A549 (cell line): Measurements from ENCODE around the gene NID2. TPM values are rescaled to one million over a fixed set of nuclear protein-coding genes. Genes with fewer than 3 reads are reported as not detected.

Source experiments
- ATAC-seq, 2 experiments: fragments of 200-7000 bp in 1 of 2; fragments of >200 bp in 1 of 2; cut with Nextera tagmentation in 1 of 2; cut with Tn5 transposase in 1 of 2; 3 replicates each; pipeline versions ENCODE4 v1.8.0 to v1.9.1; 2018 to 2020; ENCODE audit warnings: mild to moderate bottlenecking in 1 of 2, moderate library complexity in 1 of 2
- CTCF ChIA-PET: fragments of 300-600 bp; sonication (Branson Sonifier 250); formaldehyde crosslinking; extraction: SDS; loops from one replicate; lab custom pipeline; 2021; ENCODE audit warnings: antibody characterized with exemption, inconsistent platforms; lab: Yijun Ruan, JAX
- POLR2A ChIA-PET: fragments of 350-600 bp; formaldehyde crosslinking; extraction: SDS; loops from one replicate; lab custom pipeline; 2021; ENCODE audit warnings: antibody characterized with exemption, inconsistent platforms; lab: Yijun Ruan, JAX
- DNase-seq, 2 experiments: peaks; one replicate each; pipeline versions ENCODE4 v3.0.0 to v3.0.0-alpha.2; 2011 to 2016; ENCODE audit warnings: low read depth in 1 of 2, low spot score in 1 of 2
- FAIRE-seq: peaks from 2 replicates; lab custom pipeline; 2011; peaks lifted over from hg19 to GRCh38; lab: Jason Lieb, UNC
- H3K27ac ChIP-seq, 2 experiments: fragments of >200 bp; sonication (Bioruptor Twin); formaldehyde crosslinking; 3 replicates each; pipeline ENCODE4 v1.5.1; 2016 to 2017
- H3K4me1 ChIP-seq: fragments of >200 bp; sonication (Bioruptor Twin); formaldehyde crosslinking; 3 replicates; pipeline ENCODE4 v1.6.1; 2016
- H3K4me2 ChIP-seq: fragments of >200 bp; sonication (Bioruptor Twin); formaldehyde crosslinking; 3 replicates; pipeline ENCODE4 v1.6.1; 2016
- H3K4me3 ChIP-seq: fragments of >200 bp; sonication (Bioruptor Twin); formaldehyde crosslinking; 3 replicates; pipeline ENCODE4 v1.5.1; 2016
- H3K9me3 ChIP-seq: fragments of >200 bp; sonication (Bioruptor Twin); formaldehyde crosslinking; 3 replicates; pipeline ENCODE4 v1.6.1; 2016
- BHLHE40 ChIP-seq: IDR thresholded peaks from 2 replicates; pipeline ENCODE4 v1.6.1; 2012; ENCODE audit warnings: low read depth, low read length, inconsistent platforms
- CBX8 ChIP-seq: fragments of 200-600 bp; sonication (generic); IDR thresholded peaks from 2 replicates; pipeline ENCODE4 v1.6.1; 2016
- CEBPB ChIP-seq, 2 experiments: fragments of >200 bp in 1 of 2; sonication (Bioruptor Twin) in 1 of 2; formaldehyde crosslinking in 1 of 2; IDR thresholded peaks; 2 replicates each; pipeline ENCODE4 v1.6.1; 2012 to 2016
- CHD4 ChIP-seq: fragments of 200-600 bp; sonication (generic); IDR thresholded peaks from 2 replicates; pipeline ENCODE4 v1.6.1; 2016; ENCODE audit warnings: antibody characterized with exemption, mild to moderate bottlenecking, borderline replicate concordance
- CTCF ChIP-seq: fragments of >200 bp; sonication (Bioruptor Twin); formaldehyde crosslinking; IDR thresholded peaks from 3 replicates; pipeline ENCODE4 v1.5.1; 2016
- E2F6 ChIP-seq: IDR thresholded peaks from 2 replicates; pipeline ENCODE4 v1.6.1; 2012; ENCODE audit warnings: low read depth, borderline replicate concordance
- ESRRA ChIP-seq: fragments of 150-350 bp; IDR thresholded peaks from 2 replicates; pipeline ENCODE4 v1.6.1; 2014; ENCODE audit warnings: mild to moderate bottlenecking, low read length, borderline replicate concordance
- FOSL2 ChIP-seq, 2 experiments: fragments of 450-650 bp in 1 of 2; fragments of >200 bp in 1 of 2; sonication (Bioruptor Twin) in 1 of 2; formaldehyde crosslinking; IDR thresholded peaks; 2 replicates each; pipeline versions ENCODE4 v1.5.0 to v1.6.1; 2016 to 2020; ENCODE audit warnings: mild to moderate bottlenecking in 1 of 2, moderate library complexity in 1 of 2
- GATA3 ChIP-seq: IDR thresholded peaks from 2 replicates; pipeline ENCODE4 v1.6.1; 2012; ENCODE audit warnings: borderline replicate concordance
- HDAC2 ChIP-seq: fragments of 200-600 bp; sonication (generic); IDR thresholded peaks from 2 replicates; pipeline ENCODE4 v1.6.1; 2016
- HES2 ChIP-seq: fragments of >200 bp; sonication (Bioruptor Twin); formaldehyde crosslinking; IDR thresholded peaks from 2 replicates; pipeline ENCODE4 v1.6.1; 2016
- HEYL ChIP-seq: fragments of 250-450 bp; sonication (Bioruptor Pico); IDR thresholded peaks from 2 replicates; pipeline ENCODE4 v1.8.0; 2021; ENCODE audit warnings: mild to moderate bottlenecking, moderate library complexity
- HOXB13 ChIP-seq: fragments of 250-450 bp; sonication (Bioruptor Pico); IDR thresholded peaks from 2 replicates; pipeline ENCODE4 v1.5.0; 2020; ENCODE audit warnings: low read depth, mild to moderate bottlenecking, moderate library complexity
- HOXB5 ChIP-seq: fragments of 250-450 bp; sonication (Bioruptor Pico); IDR thresholded peaks from 2 replicates; pipeline ENCODE4 v1.5.0; 2020; ENCODE audit warnings: mild to moderate bottlenecking, moderate library complexity
- JUN ChIP-seq, 2 experiments: fragments of >200 bp; sonication (Bioruptor Twin); formaldehyde crosslinking; IDR thresholded peaks; 2 replicates in 1 of 2; 3 replicates in 1 of 2; pipeline ENCODE4 v1.6.1; 2016 to 2017
- KDM1A ChIP-seq: fragments of 200-600 bp; sonication (generic); IDR thresholded peaks from 2 replicates; pipeline ENCODE4 v1.6.1; 2016; ENCODE audit warnings: low read depth, mild to moderate bottlenecking
- KDM5A ChIP-seq: fragments of 200-600 bp; sonication (generic); IDR thresholded peaks from 2 replicates; pipeline ENCODE4 v1.6.1; 2016; ENCODE audit warnings: antibody characterized with exemption, mild to moderate bottlenecking
- MAZ ChIP-seq: fragments of 150-350 bp; IDR thresholded peaks from 2 replicates; pipeline ENCODE4 v1.6.1; 2014; ENCODE audit warnings: antibody characterized with exemption, low read depth, low read length, borderline replicate concordance
- NR3C1 ChIP-seq: fragments of >200 bp; sonication (Bioruptor Twin); formaldehyde crosslinking; IDR thresholded peaks from 3 replicates; pipeline ENCODE4 v1.6.1; 2017
- PHF8 ChIP-seq: fragments of 200-600 bp; sonication (generic); IDR thresholded peaks from 2 replicates; pipeline ENCODE4 v1.6.1; 2016; ENCODE audit warnings: low read depth, mild to moderate bottlenecking, antibody characterized with exemption, moderate library complexity, borderline replicate concordance
- POLR2A ChIP-seq: IDR thresholded peaks from 2 replicates; pipeline ENCODE4 v1.6.1; 2012; ENCODE audit warnings: mild to moderate bottlenecking, low read length
- RAD21 ChIP-seq, 2 experiments: fragments of >200 bp in 1 of 2; sonication (Bioruptor Twin) in 1 of 2; formaldehyde crosslinking in 1 of 2; IDR thresholded peaks in 1 of 2; conservative IDR thresholded peaks in 1 of 2; 2 replicates in 1 of 2; 3 replicates in 1 of 2; pipeline ENCODE4 v1.6.1; 2012 to 2018; ENCODE audit warnings: inconsistent platforms in 1 of 2
- RARB ChIP-seq: fragments of 250-450 bp; sonication (Bioruptor Pico); IDR thresholded peaks from 2 replicates; pipeline ENCODE4 v1.8.0; 2021; ENCODE audit warnings: mild to moderate bottlenecking, moderate library complexity
- REST ChIP-seq: fragments of 200-600 bp; sonication (generic); IDR thresholded peaks from 2 replicates; pipeline ENCODE4 v1.6.1; 2016; ENCODE audit warnings: antibody characterized with exemption, mild to moderate bottlenecking, moderate library complexity
- RNF2 ChIP-seq: fragments of 200-600 bp; sonication (generic); IDR thresholded peaks from 2 replicates; pipeline ENCODE4 v1.6.1; 2016; ENCODE audit warnings: low read depth, mild to moderate bottlenecking, antibody characterized with exemption, moderate library complexity, borderline replicate concordance
- SMC3 ChIP-seq: fragments of >200 bp; sonication (Bioruptor Twin); formaldehyde crosslinking; IDR thresholded peaks from 3 replicates; pipeline ENCODE4 v1.6.1; 2018; ENCODE audit warnings: inconsistent platforms
- USF2 ChIP-seq: fragments of 450-650 bp; IDR thresholded peaks from 2 replicates; pipeline ENCODE4 v1.6.1; 2014; ENCODE audit warnings: antibody characterized with exemption
- ZFP36 ChIP-seq: fragments of 450-650 bp; IDR thresholded peaks from 2 replicates; pipeline ENCODE4 v1.6.1; 2014; ENCODE audit warnings: borderline replicate concordance; ENCODE audit not compliant: partially characterized antibody
- WGBS: methylation state at CpG from one replicate; pipeline ENCODE4 v1.1.6; 2017; ENCODE audit errors: missing lambda C conversion rate; 5-methylcytosine and 5-hydroxymethylcytosine counted together
- polyA plus RNA-seq, 4 experiments: library from polyadenylated mRNA; depleted of rRNA in 3 of 4; stranded (reverse); fragments of >200 nt; fragmentation: RNase III in 1 of 4; extraction: RNeasy Plus Mini Kit Qiagen cat#74134 plus additional on column Dnase treatment in 1 of 4; gene quantifications; 2 replicates in 3 of 4; 3 replicates in 1 of 4; pipeline ENCODE4 v1.2.3, GENCODE V29; 2011 to 2017

NID2 gene
- polyA plus RNA-seq, 2 of the 4 experiments (the other 2 are of a cell fraction): 7.3 to 20.6 TPM

GRCh38 chr14:52061890-52062289, 7.0 kb downstream of the NID2 start:
- Histone ChIP-seq H3K4me1 (no peaks in the 10 kb centered on the region), H3K9me3 (no peaks in the 10 kb centered on the region), H3K4me3 (no peak overlapping the region)
- ChIA-PET CTCF (interaction anchor here (1.3 to 1.5 kb wide), 3 partner anchors 13 to 69 kb away, joined by 3 to 4 read pairs (median 3); no protein-coding TSS in a partner anchor), POLR2A (no interaction called here)
- no peak for FAIRE-seq
- DNase-seq: no peak
- no peak for TF ChIP-seq RNF2
- TF ChIP-seq REST: no peak
- TF ChIP-seq CEBPB (IDR thresholded peaks at IDR 0.05): no peak
- TF ChIP-seq MAZ: no peak
- no peak for TF ChIP-seq NR3C1
- TF ChIP-seq CHD4: no peak
- no peak for TF ChIP-seq SMC3
- no peak for TF ChIP-seq CTCF
- TF ChIP-seq GATA3: no peak
- TF ChIP-seq FOSL2 (IDR thresholded peaks at IDR 0.05): no peak
- no peak for TF ChIP-seq FOSL2 (CRISPR knock-in tag; IDR thresholded peaks at IDR 0.05)
- TF ChIP-seq BHLHE40: no peak
- TF ChIP-seq, all 56 proteins: peak for 0
- WGBS: 12% methylated on average over 1 of the region's 1 CpG
- no peak overlapping the region for H3K4me2 ChIP-seq
- no peak for ATAC-seq
- H3K27ac ChIP-seq: no peak overlapping the region

GRCh38 chr14:52061390-52061789, 7.5 kb downstream of the NID2 start:
- ATAC-seq (no peak), FAIRE-seq (no peak), DNase-seq (no peak)
- 36% methylated on average over 5 of the region's 5 CpGs for WGBS
- no peaks in the 10 kb centered on the region for H3K9me3 ChIP-seq
- TF ChIP-seq JUN (IDR thresholded peaks at IDR 0.05) (no peak), HES2 (no peak), CHD4 (no peak), HEYL (no peak), RAD21 (conservative IDR thresholded peaks at IDR 0.05 in 1 of 2, IDR thresholded peaks at IDR 0.05 in 1 of 2) (no peak), HDAC2 (no peak), KDM5A (no peak), ESRRA (no peak), HOXB5 (CRISPR knock-in tag) (no peak)
- no peaks in the 10 kb centered on the region for H3K4me1 ChIP-seq
- no peak overlapping the region for H3K4me2 ChIP-seq
- ChIA-PET POLR2A (no interaction called here), CTCF (interaction anchor here (1.5 kb wide), 1 partner anchor 13 kb away, joined by 4 read pairs; no protein-coding TSS in a partner anchor)
- no peak overlapping the region for H3K4me3 ChIP-seq
- no peak overlapping the region for H3K27ac ChIP-seq

GRCh38 chr14:52060080-52060479, 8.8 kb downstream of the NID2 start:
- no peak overlapping the region for H3K4me2 ChIP-seq
- no peak for FAIRE-seq
- 40% methylated on average over 6 of the region's 6 CpGs for WGBS
- no peak for TF ChIP-seq CHD4
- TF ChIP-seq NR3C1: no peak
- TF ChIP-seq USF2: no peak
- TF ChIP-seq E2F6: no peak
- TF ChIP-seq POLR2A: no peak
- TF ChIP-seq ZFP36: no peak
- TF ChIP-seq CBX8: no peak
- no peak for TF ChIP-seq FOSL2 (IDR thresholded peaks at IDR 0.05)
- TF ChIP-seq FOSL2 (CRISPR knock-in tag; IDR thresholded peaks at IDR 0.05): no peak
- TF ChIP-seq PHF8: no peak
- no peak for TF ChIP-seq ESRRA
- no peak for TF ChIP-seq CEBPB (IDR thresholded peaks at IDR 0.05)
- no peak for TF ChIP-seq HOXB13
- TF ChIP-seq RARB (CRISPR knock-in tag): no peak
- no peak for TF ChIP-seq KDM1A
- no peak for TF ChIP-seq HEYL
- TF ChIP-seq, all 56 proteins: peak for 0
- no peak overlapping the region for H3K27ac ChIP-seq
- DNase-seq (no peak), ATAC-seq (no peak)
- no peak overlapping the region for H3K4me3 ChIP-seq
- no peaks in the 10 kb centered on the region for H3K9me3 ChIP-seq
- ChIA-PET POLR2A (no interaction called here), CTCF (interaction anchor here (1.0 kb wide), 1 partner anchor 16 kb away, joined by 3 read pairs; no protein-coding TSS in a partner anchor)
- no peaks in the 10 kb centered on the region for H3K4me1 ChIP-seq
